Uterus (tissue), 2 donors: ENCODE data around the gene VWA7.

Experiments
- CTCF ChIP-seq, 4 experiments: fragments of 200-600 bp in 2 of 4; fragments of 450-650 bp in 2 of 4; sonication (generic) in 2 of 4; IDR thresholded peaks; one replicate each; pipeline ENCODE4 v1.5.1; 2016 to 2019; ENCODE audit warnings: antibody characterized with exemption in 4 of 4, mild to moderate bottlenecking in 2 of 4, moderate library complexity in 1 of 4
- POLR2A ChIP-seq, 2 donors: fragments of 450-650 bp; IDR thresholded peaks; one replicate each; pipeline ENCODE4 v1.6.1; 2016; ENCODE audit warnings: antibody characterized with exemption in 2 of 2, mild to moderate bottlenecking in 1 of 2, moderate library complexity in 1 of 2

- TF ChIP-seq CTCF (IDR thresholded peaks at IDR 0.05) (no peak), POLR2A (IDR thresholded peaks at IDR 0.05) (no peak)
Observed at GRCh38 chr6:31761343-31761742, 15.8 kb downstream of the VWA7 start.
